DMS114 treated with DMSO at 0.1 percent for 48 hours (cell line): Measurements from ENCODE around the gene AKAP8L.

Experiments
- DNase-seq: peaks from one replicate; lab custom pipeline; 2025; ENCODE audit not compliant: unreplicated experiment; lab: John Stamatoyannopoulos, UW

The AKAP8L gene

GRCh38 chr19:15449620-15450527 is 31.1 kb upstream of the AKAP8L start, which contains the start of gene WIZ:
Gene WIZ (minus strand): TSS chr19:15449956. CDS start chr19:15448307, 1,649 bp downstream.
- peak; percentile 40 for DNase-seq

DNA sequence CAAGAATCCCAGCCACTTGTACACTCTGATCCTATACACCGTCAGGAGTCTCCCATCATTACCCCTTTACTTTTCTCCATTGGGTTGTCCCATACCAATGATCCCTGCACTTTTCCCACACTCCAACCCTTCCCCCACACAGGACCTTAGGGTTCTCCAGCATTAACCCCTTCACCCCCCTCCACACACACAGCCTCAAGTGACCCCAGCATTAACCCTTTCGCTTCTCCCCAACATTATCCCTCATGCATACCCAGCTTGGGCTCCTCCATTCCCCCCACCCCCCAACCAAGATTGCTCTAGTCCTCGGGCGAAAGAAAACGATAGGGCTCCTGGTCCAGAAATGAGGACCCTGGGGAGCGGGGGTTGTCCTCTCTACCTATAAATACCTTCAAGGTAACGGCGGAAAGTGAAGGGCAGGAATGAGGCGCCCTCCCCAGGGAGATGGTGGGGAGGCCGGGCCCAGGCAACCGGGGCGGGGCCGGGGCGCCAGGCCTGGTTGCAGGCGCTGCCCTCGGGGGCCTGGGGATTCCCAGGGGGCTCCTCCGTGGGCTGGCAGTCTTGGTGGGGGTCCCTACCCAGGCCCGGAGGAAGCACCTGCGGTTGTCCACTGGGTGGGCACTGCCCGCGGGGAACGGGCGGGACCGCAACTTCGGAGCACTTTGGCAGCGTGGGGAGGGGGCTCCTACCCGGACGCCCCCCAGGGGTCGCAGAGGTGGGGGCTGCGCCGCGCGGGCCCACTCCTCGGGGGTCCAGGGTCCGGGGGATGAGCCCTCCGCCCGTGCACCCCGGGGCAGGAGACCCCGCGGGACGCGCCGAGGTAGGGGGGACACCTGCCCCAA is 30.2 kb upstream of the AKAP8L start:
- DNase-seq: no peak

GRCh38 chr19:15448044-15448777 is 29.4 kb upstream of the AKAP8L start:
- peak; percentile 35 for DNase-seq

- no peak for DNase-seq
Measured at GRCh38 chr19:15447057-15447456, 28.3 kb upstream of the AKAP8L start.

- DNase-seq: no peak
Measured at GRCh38 chr19:15445807-15446376, 27.1 kb upstream of the AKAP8L start.

DNA sequence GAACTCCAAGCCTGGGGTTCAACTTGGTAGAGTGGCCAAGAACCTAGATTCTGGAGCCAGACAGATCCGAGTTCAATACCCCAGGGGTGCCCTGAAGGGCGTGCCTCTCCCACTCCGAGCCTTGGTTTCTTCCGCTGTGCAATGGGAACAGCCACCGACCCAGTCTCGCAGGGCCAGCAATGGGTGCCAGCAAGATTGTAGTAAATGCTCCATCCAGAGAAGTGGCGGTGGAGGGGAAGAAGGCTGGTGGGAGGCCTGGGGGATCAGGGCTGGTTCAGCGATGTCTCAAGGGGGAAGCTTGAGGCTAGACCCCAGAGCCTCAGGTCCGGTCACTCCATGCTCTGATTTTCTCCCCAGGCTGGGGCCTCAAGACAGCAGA is 26.4 kb upstream of the AKAP8L start:
- no peak for DNase-seq

- DNase-seq: no peak
Measured at GRCh38 chr19:15444505-15445226, 25.9 kb upstream of the AKAP8L start.

- DNase-seq: no peak
Measured at GRCh38 chr19:15443838-15444237, 25.1 kb upstream of the AKAP8L start.

GRCh38 chr19:15443325-15443724 is 24.5 kb upstream of the AKAP8L start:
- DNase-seq: no peak

DNA sequence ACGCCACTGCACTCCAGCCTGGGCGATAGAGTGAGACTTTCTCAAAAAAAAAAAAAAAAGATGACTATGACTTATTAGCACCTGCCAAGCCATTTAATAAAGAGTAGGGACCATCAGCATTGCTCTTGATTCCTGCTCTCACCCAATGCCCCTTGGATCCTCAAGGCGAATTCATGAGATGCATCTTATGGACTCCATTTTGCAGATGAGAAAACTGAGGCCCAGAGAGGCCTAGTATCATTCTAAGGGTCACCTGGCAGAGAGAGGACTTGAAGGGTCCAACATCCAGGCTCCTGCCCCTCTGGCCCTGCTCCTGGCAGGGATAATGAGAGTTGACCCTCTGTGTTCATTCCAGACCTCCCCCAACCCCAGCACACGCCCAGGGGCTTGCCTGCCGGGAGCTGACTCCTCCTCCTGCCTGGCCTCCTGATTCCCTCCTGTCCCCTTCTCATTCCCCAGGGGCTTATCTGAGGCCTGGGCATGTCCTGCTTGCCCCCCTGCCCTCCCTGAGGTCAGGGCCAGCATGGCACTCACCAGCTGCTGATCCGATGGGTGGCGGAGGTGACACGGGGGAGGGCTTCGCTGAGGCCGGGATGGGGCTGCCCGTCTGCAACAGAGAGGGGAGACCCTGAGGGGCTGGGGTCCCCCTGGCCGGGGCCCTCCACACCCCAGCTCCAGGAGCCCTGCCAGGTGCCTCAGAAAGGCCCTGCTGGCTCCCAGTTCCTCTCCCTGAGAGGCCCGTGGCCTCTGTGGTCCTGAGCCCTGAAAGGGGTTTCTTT is 23.5 kb upstream of the AKAP8L start:
- DNase-seq: no peak

DNA sequence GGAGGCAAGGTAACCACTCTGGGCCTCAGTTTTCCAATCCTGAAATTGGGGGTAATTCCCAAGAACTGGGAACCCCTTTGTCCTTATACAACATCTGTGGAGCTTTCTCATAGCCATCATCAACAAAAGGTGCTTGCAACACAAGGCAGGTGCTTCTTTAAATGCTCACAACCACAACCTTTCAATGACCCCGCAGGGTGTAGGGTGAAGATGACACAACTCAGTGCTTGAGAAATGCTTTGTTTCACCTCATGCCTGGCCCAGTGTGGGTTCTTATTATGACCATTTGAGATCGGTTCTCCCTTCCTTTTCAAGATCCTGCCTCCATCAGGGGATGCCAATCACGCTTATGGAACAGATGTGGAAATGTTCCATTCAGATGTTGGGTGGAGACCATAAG is 22.5 kb upstream of the AKAP8L start:
- no peak for DNase-seq

- no peak for DNase-seq
Measured at GRCh38 chr19:15439821-15440641, 21.2 kb upstream of the AKAP8L start.

DNA sequence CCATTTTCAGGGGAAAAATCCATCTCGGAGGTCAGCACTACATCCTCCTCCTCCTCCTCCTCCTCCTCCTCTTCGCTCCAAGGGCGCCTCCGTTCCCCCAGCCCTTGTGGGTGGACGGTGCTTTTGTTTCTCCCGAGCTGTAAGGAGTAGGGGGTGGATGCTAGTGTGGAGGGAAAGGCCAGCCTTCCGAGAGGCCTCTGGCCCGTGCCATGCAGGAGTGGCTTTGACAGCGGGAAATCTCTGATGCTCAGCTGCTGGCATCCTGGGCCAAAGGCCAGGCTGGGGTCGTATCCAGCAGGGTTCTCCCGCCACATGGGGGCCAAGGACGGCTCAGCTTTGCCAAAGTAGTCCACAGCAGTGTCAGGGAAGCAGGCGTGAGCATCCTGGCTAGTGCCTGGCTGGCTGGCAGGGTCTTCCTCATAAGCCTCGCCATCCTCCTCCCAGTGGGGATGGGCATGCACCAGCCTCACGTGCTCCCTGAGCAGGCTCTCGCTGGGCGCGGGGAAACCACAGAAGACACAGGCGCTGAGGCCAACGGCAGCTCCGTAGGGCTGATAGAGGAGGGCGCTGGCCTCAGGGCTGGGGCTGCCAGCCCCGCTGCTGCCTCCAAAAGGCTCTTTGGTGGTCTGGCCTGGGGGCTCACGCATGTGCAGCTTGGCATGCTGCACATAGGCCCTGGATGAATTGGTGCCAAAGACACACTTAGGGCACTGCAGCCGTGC is 20.5 kb upstream of the AKAP8L start:
- no peak for DNase-seq

GRCh38 chr19:15438577-15438976 is 19.8 kb upstream of the AKAP8L start:
- DNase-seq: no peak

DNA sequence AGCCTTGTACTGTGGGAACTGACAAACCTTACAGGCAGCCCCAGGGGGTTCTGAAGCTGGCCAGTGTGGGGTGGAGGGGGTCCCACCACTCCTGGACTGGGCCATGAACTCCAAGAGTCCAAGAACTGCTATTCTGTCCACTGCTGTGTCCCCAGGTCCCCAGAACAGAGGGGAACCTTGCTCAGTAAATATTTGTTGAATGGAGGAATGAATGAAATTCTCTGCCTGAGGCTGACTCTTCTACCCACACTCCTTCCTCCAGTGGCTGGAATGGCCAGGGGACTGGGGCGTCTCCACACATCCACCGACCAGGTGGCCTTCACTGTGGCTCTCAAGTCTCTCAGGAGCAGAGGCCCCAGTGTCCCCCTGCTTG is 19.3 kb upstream of the AKAP8L start:
- no peak for DNase-seq

- no peak for DNase-seq
Measured at GRCh38 chr19:15437355-15438123, 18.8 kb upstream of the AKAP8L start.

DNA sequence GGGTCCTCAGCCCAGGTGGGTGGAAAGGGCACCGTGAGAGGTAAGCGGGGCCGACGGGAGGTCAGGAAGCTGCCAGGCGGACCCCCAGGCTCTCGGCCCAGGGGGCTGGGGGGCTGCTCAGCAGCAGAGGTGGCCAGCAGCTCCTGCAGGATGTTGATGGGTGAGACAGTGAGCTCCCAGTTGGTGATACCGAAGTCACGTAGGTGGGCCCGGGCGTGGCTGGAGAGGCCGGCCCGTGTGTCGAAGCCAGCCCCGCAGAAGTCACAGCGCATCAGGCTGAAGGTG is 18.0 kb upstream of the AKAP8L start:
- no peak for DNase-seq
